ENCODE data around the gene SLC7A7. TPM values are rescaled to one million over a fixed set of nuclear protein-coding genes. Genes with fewer than 3 reads are reported as not detected.

The SLC7A7 gene
- total RNA-seq, 2 experiments from 2014 or later: 0.89 to 1.1 TPM

- no peak for TF ChIP-seq CTCF (IDR thresholded peaks at IDR 0.05)
- H3K36me3 ChIP-seq (ENCODE audit: insufficient read depth, low read length): no peaks in the 10 kb centered on the region
- DNase-seq (no peak), ATAC-seq (ENCODE audit: poor library complexity) (no peak)
- H3K4me3 Mint-ChIP-seq: no peak overlapping the region
- H3K27me3 Mint-ChIP-seq: peaks cover 33% of the 10 kb centered on the region
- peaks cover 0 to 12% of the 10 kb centered on the region in 2 experiments for H3K27me3 ChIP-seq (ENCODE audit: control insufficient read depth in 1 of 2, insufficient read depth in 2 of 2, low read length in 2 of 2)
- H3K36me3 Mint-ChIP-seq (ENCODE audit: low read depth): no peaks in the 10 kb centered on the region
- CTCF ChIA-PET: no interaction called here
- H3K4me3 ChIP-seq (ENCODE audit: low read length): no peak overlapping the region
- POLR2A ChIA-PET: no interaction called here
- H3K27ac Mint-ChIP-seq: no peak overlapping the region
- intact Hi-C loops (cut with DNase I, micrococcal nuclease): no loop called here
- no peak overlapping the region for H3K27ac ChIP-seq (ENCODE audit: low read depth in 1 of 2, low read length in 2 of 2)
- no peaks in the 10 kb centered on the region for H3K4me1 ChIP-seq (ENCODE audit: insufficient read depth, low read length)
- no peaks in the 10 kb centered on the region for H3K9me3 ChIP-seq (ENCODE audit: control insufficient read depth in 1 of 2, insufficient read depth in 1 of 2, low read length in 2 of 2)
- peaks cover 3% of the 10 kb centered on the region for H3K4me1 Mint-ChIP-seq (ENCODE audit: low read depth)
- H3K9me3 Mint-ChIP-seq: no peaks in the 10 kb centered on the region
Observed at GRCh38 chr14:22753586-22753985, 61.6 kb downstream of the SLC7A7 start.

GRCh38 chr14:22752422-22752821 is 62.8 kb downstream of the SLC7A7 start:
- intact Hi-C loops (cut with DNase I, micrococcal nuclease): no loop called here
- H3K4me1 Mint-ChIP-seq (ENCODE audit: low read depth): peaks cover 5% of the 10 kb centered on the region
- H3K27ac Mint-ChIP-seq: no peak overlapping the region
- H3K4me1 ChIP-seq (ENCODE audit: insufficient read depth, low read length): no peaks in the 10 kb centered on the region
- no peak overlapping the region for H3K27ac ChIP-seq (ENCODE audit: low read depth in 1 of 2, low read length in 2 of 2)
- H3K27me3 Mint-ChIP-seq: peaks cover 33% of the 10 kb centered on the region
- no peaks in the 10 kb centered on the region for H3K36me3 ChIP-seq (ENCODE audit: insufficient read depth, low read length)
- no peaks in the 10 kb centered on the region for H3K9me3 ChIP-seq (ENCODE audit: control insufficient read depth in 1 of 2, insufficient read depth in 1 of 2, low read length in 2 of 2)
- no peaks in the 10 kb centered on the region for H3K9me3 Mint-ChIP-seq
- no peak for TF ChIP-seq CTCF (IDR thresholded peaks at IDR 0.05)
- no peak for DNase-seq
- H3K4me3 Mint-ChIP-seq: no peak overlapping the region
- no peaks in the 10 kb centered on the region for H3K36me3 Mint-ChIP-seq (ENCODE audit: low read depth)
- ChIA-PET POLR2A (no interaction called here), CTCF (interaction anchor here (0.6 to 0.7 kb wide), 2 partner anchors 99 to 943 kb away, joined by 3 read pairs; no protein-coding TSS in a partner anchor)
- H3K4me3 ChIP-seq (ENCODE audit: low read length): no peak overlapping the region
- no peak for ATAC-seq (ENCODE audit: poor library complexity)
- H3K27me3 ChIP-seq (ENCODE audit: control insufficient read depth in 1 of 2, insufficient read depth in 2 of 2, low read length in 2 of 2): peaks cover 0 to 12% of the 10 kb centered on the region in 2 experiments

GRCh38 chr14:22748631-22749068 is 66.6 kb downstream of the SLC7A7 start:
- no peak overlapping the region for H3K4me3 ChIP-seq (ENCODE audit: low read length)
- H3K27ac Mint-ChIP-seq: no peak overlapping the region
- CTCF ChIA-PET: interaction anchor here (1.0 kb wide), 1 partner anchor 104 kb away, joined by 4 read pairs; no protein-coding TSS in a partner anchor

More at GRCh38 chr14:22748631-22749068, 66.6 kb downstream of the SLC7A7 start:
- no peak for DNase-seq
- no peaks in the 10 kb centered on the region for H3K9me3 ChIP-seq (ENCODE audit: control insufficient read depth in 1 of 2, insufficient read depth in 1 of 2, low read length in 2 of 2)
- H3K4me3 Mint-ChIP-seq: no peak overlapping the region
- no peaks in the 10 kb centered on the region for H3K4me1 ChIP-seq (ENCODE audit: insufficient read depth, low read length)
- intact Hi-C loops (cut with DNase I, micrococcal nuclease): loop anchor here in 1 of 2 experiments (1.0 kb wide), 1 partner anchor 105 kb away; no protein-coding TSS in a partner anchor
- H3K27me3 Mint-ChIP-seq: peaks cover 36% of the 10 kb centered on the region
- peaks cover 0 to 12% of the 10 kb centered on the region in 2 experiments for H3K27me3 ChIP-seq (ENCODE audit: control insufficient read depth in 1 of 2, insufficient read depth in 2 of 2, low read length in 2 of 2)
- no peaks in the 10 kb centered on the region for H3K36me3 ChIP-seq (ENCODE audit: insufficient read depth, low read length)
- no peaks in the 10 kb centered on the region for H3K9me3 Mint-ChIP-seq
- no peaks in the 10 kb centered on the region for H3K36me3 Mint-ChIP-seq (ENCODE audit: low read depth)
- POLR2A ChIA-PET: interaction anchor here (0.6 to 1.6 kb wide), 2 partner anchors 18 to 122 kb away, joined by 3 to 6 read pairs; partner anchors contain the start of gene OXA1L
- H3K4me1 Mint-ChIP-seq (ENCODE audit: low read depth): peaks cover 5% of the 10 kb centered on the region
- ATAC-seq (ENCODE audit: poor library complexity): no peak
- no peak overlapping the region for H3K27ac ChIP-seq (ENCODE audit: low read depth in 1 of 2, low read length in 2 of 2)
- TF ChIP-seq CTCF (IDR thresholded peaks at IDR 0.05): no peak

All from CD4-positive, alpha-beta T cell (primary cell).